Neural cell (in vitro differentiated cells): ENCODE data around the gene ESYT2. TPM values are rescaled to one million over a fixed set of nuclear protein-coding genes. Genes with fewer than 3 reads are reported as not detected.

ENCODE experiments used
- H2AFZ ChIP-seq: fragments of 200-600, 300-800 bp; sonication (generic), shearing (Covaris generic); 2 replicates; pipeline ENCODE4 v1.6.0; 2014; ENCODE audit warnings: low read depth, mild to moderate bottlenecking, antibody characterized with exemption, low read length, moderate library complexity
- H3F3A ChIP-seq: fragments of 200-600 bp; shearing (Covaris generic); 2 replicates; pipeline ENCODE4 v1.6.1; 2016; ENCODE audit warnings: mild to moderate bottlenecking, moderate library complexity, mixed read lengths, antibody characterized with exemption, low read length; ENCODE audit not compliant: insufficient read depth, poor library complexity, severe bottlenecking
- H3K27ac ChIP-seq: fragments of 200-600, 300-800 bp; sonication (generic), shearing (Covaris generic); 2 replicates; pipeline ENCODE4 v1.5.1; 2014; ENCODE audit warnings: mild to moderate bottlenecking, low read length, moderate library complexity
- H3K27me3 ChIP-seq: fragments of 300-800, 200-600 bp; sonication (generic), shearing (Covaris generic); 2 replicates; pipeline ENCODE4 v1.6.0; 2014; ENCODE audit warnings: mild to moderate bottlenecking, low read depth, low read length, moderate library complexity; ENCODE audit not compliant: insufficient read depth
- H3K36me3 ChIP-seq: fragments of 300-800, 200-600 bp; sonication (generic), shearing (Covaris generic); 2 replicates; pipeline ENCODE4 v1.5.1; 2014; ENCODE audit warnings: mild to moderate bottlenecking, antibody characterized with exemption, low read length, moderate library complexity; ENCODE audit not compliant: insufficient read depth
- H3K4me2 ChIP-seq: fragments of 300-800, 200-600 bp; sonication (generic), shearing (Covaris generic); 2 replicates; pipeline ENCODE4 v1.6.0; 2014; ENCODE audit warnings: mild to moderate bottlenecking, low read length
- H3K4me3 ChIP-seq: fragments of 300-800, 200-600 bp; sonication (generic), shearing (Covaris generic); 2 replicates; pipeline ENCODE4 v1.5.1; 2014; ENCODE audit warnings: mild to moderate bottlenecking, low read length, moderate library complexity
- H3K79me2 ChIP-seq: fragments of 200-600 bp; shearing (Covaris generic); replicated peaks from 2 replicates; pipeline ENCODE4 v1.6.0; 2014; ENCODE audit warnings: mild to moderate bottlenecking, low read length, moderate library complexity; ENCODE audit not compliant: insufficient read depth
- H3K9ac ChIP-seq: fragments of 300-800, 200-600 bp; sonication (generic), shearing (Covaris generic); 2 replicates; pipeline ENCODE4 v1.6.1; 2016; ENCODE audit warnings: mild to moderate bottlenecking, low read length, mixed read lengths
- H3K9me2 ChIP-seq: fragments of 200-600 bp; shearing (Covaris generic); 2 replicates; pipeline ENCODE4 v1.6.1; 2016; ENCODE audit warnings: mild to moderate bottlenecking, low read length, mixed read lengths; ENCODE audit not compliant: insufficient read depth
- H3K9me3 ChIP-seq: fragments of 200-600, 300-800 bp; sonication (generic), shearing (Covaris generic); 2 replicates; pipeline ENCODE4 v1.6.1; 2016; ENCODE audit warnings: mild to moderate bottlenecking, mixed run types, low read length, moderate library complexity, mixed read lengths
- H4K20me1 ChIP-seq: fragments of 200-600 bp; shearing (Covaris generic); 2 replicates; pipeline ENCODE4 v1.6.1; 2016; ENCODE audit warnings: mild to moderate bottlenecking, mixed run types; ENCODE audit not compliant: insufficient read depth
- CTCF ChIP-seq: fragments of 450-650 bp; IDR thresholded peaks from 2 replicates; pipeline ENCODE4 v1.5.1; 2014; ENCODE audit warnings: antibody characterized with exemption, mild to moderate bottlenecking, moderate library complexity; ENCODE audit not compliant: poor library complexity, severe bottlenecking
- EP300 ChIP-seq: fragments of 450-650 bp; conservative IDR thresholded peaks from 2 replicates; pipeline ENCODE4 v1.6.1; 2014; ENCODE audit warnings: antibody characterized with exemption, mild to moderate bottlenecking, moderate library complexity; ENCODE audit not compliant: poor library complexity, severe bottlenecking
- EZH2 ChIP-seq: fragments of 200-600, 300-800 bp; shearing (Covaris generic), sonication (generic); IDR thresholded peaks from 2 replicates; pipeline ENCODE4 v1.6.1; 2014; ENCODE audit warnings: antibody characterized with exemption, low read length, borderline replicate concordance, mild to moderate bottlenecking; ENCODE audit not compliant: insufficient read depth, poor library complexity, severe bottlenecking
- MXI1 ChIP-seq: fragments of 450-650 bp; conservative IDR thresholded peaks from 2 replicates; pipeline ENCODE4 v1.6.1; 2014; ENCODE audit warnings: antibody characterized with exemption, mild to moderate bottlenecking; ENCODE audit not compliant: poor library complexity, severe bottlenecking
- POLR2AphosphoS5 ChIP-seq: IDR thresholded peaks from 2 replicates; pipeline ENCODE4 v1.6.1; 2012
- RAD21 ChIP-seq: fragments of 450-650 bp; conservative IDR thresholded peaks from 2 replicates; pipeline ENCODE4 v1.6.1; 2014; ENCODE audit warnings: antibody characterized with exemption, mild to moderate bottlenecking, moderate library complexity
- SMC3 ChIP-seq: fragments of 450-650 bp; conservative IDR thresholded peaks from 2 replicates; pipeline ENCODE4 v1.6.1; 2014; ENCODE audit warnings: antibody characterized with exemption, mild to moderate bottlenecking, moderate library complexity; ENCODE audit not compliant: poor library complexity
- TAF1 ChIP-seq: IDR thresholded peaks from 2 replicates; pipeline ENCODE4 v1.6.1; 2012; ENCODE audit warnings: low read depth
- polyA plus RNA-seq: library from polyadenylated mRNA; depleted of rRNA; stranded (reverse); fragments of >200 nt; gene quantifications from 2 replicates; pipeline ENCODE4 v1.2.3, GENCODE V29; 2014
- TF ChIP-seq, protein P1 (sequence below): IDR thresholded peaks from 2 replicates; pipeline ENCODE4 v1.6.1; 2012; ENCODE audit warnings: borderline replicate concordance

The ESYT2 gene
- polyA plus RNA-seq, 1 donor from 2014 or later: 23.8 TPM

DNA sequence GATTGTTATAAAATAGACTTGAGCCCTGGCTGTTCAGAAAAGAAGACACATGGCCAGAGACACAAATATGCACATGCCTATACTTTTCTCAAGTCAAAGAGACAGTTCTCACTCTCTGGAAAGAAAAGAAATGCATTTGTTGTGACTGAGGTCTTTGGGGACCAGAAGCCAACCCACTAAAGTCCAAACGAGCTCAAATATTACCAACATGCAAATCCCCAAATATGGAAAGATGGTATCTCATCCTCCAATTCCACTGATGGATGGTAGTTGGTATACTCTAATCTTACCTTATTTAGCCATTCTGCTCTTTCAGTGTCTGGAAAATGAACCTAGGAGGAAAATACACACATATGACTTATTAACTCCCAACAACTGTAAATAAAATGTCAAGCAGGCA lies 30.6 kb downstream of the ESYT2 start:
- no peak for TF ChIP-seq RAD21
- no peak for TF ChIP-seq EP300
- Histone ChIP-seq H4K20me1 (no peaks in the 10 kb centered on the region), H3K9me2 (no peaks in the 10 kb centered on the region)

GRCh38 chr7:158796667-158797066 lies 32.6 kb downstream of the ESYT2 start:
- Histone ChIP-seq H3K27me3 (no peaks in the 10 kb centered on the region), H3F3A (no peaks in the 10 kb centered on the region), H3K9me2 (no peaks in the 10 kb centered on the region), H3K36me3 (peaks cover 12% of the 10 kb centered on the region), H3K27ac (no peak overlapping the region), H4K20me1 (no peaks in the 10 kb centered on the region), H3K9ac (no peak overlapping the region), H3K9me3 (no peaks in the 10 kb centered on the region), H2AFZ (no peak overlapping the region), H3K4me2 (no peak overlapping the region), H3K79me2 (no peaks in the 10 kb centered on the region), H3K4me3 (no peak overlapping the region)
- TF ChIP-seq POLR2AphosphoS5: no peak

More for the DNA sequence above, 30.6 kb downstream of the ESYT2 start:
- H3K9me3 ChIP-seq: no peaks in the 10 kb centered on the region
- no peak overlapping the region for H3K4me3 ChIP-seq
- peaks cover 4% of the 10 kb centered on the region for H3K79me2 ChIP-seq
- H3K9ac ChIP-seq: no peak overlapping the region
- H3K36me3 ChIP-seq: peaks cover 10% of the 10 kb centered on the region
- H2AFZ ChIP-seq: no peak overlapping the region
- no peaks in the 10 kb centered on the region for H3K27me3 ChIP-seq
- no peaks in the 10 kb centered on the region for H3F3A ChIP-seq
- H3K4me2 ChIP-seq: no peak overlapping the region
- H3K27ac ChIP-seq: no peak overlapping the region

DNA sequence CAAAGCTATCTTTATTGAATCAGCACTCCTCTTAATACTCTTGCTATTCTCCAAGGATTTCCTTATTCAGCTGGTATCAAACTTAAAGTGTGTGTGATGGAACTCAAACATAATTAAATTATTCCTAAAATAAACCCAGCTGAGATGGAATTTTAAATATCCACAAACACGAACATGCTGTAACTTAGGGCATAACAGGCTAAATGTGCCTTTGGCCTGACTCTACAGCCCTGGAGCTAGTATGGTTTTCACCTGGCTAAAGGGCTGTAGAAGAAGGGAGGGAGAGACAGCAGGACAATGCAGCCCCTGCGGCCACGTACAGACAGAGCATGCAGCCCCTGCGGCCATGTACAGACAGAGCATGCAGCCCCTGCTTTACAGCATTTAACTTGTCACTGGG lies 34.0 kb downstream of the ESYT2 start:
- Histone ChIP-seq H3K27ac (no peak overlapping the region), H3K4me2 (no peak overlapping the region), H3K9ac (no peak overlapping the region), H3K79me2 (no peaks in the 10 kb centered on the region), H3K9me2 (no peaks in the 10 kb centered on the region), H3F3A (no peaks in the 10 kb centered on the region), H3K36me3 (peaks cover 17% of the 10 kb centered on the region), H3K9me3 (no peaks in the 10 kb centered on the region), H3K4me3 (no peak overlapping the region), H4K20me1 (no peaks in the 10 kb centered on the region), H3K27me3 (no peaks in the 10 kb centered on the region), H2AFZ (no peak overlapping the region)
- no peak for TF ChIP-seq SMC3
- TF ChIP-seq MXI1: no peak
- no peak for TF ChIP-seq EZH2

DNA sequence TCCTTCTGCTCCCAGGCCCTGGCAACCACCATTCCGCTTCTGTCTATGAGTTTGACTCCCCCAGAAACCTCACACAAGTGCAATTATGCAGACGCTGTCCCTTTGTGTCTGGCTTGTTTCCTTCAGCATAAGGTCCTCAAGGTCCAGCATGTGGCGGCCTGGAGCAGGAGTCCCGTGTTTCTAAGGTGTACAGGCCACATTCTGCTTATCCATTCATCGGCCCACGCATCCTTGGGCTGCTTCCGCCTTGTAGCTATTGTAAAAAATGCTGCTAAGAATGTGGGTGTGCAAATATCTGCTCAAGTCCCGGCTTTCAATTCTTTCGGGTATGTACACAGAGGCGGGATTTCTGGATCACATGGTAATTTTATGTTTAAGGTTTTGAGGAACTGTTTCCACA lies 38.2 kb downstream of the ESYT2 start:
- H3K79me2 ChIP-seq: no peaks in the 10 kb centered on the region
- no peak overlapping the region for H3K4me2 ChIP-seq
- H3K9me2 ChIP-seq: no peaks in the 10 kb centered on the region
- no peaks in the 10 kb centered on the region for H4K20me1 ChIP-seq
- no peaks in the 10 kb centered on the region for H3K9me3 ChIP-seq
- H3F3A ChIP-seq: no peaks in the 10 kb centered on the region
- no peak overlapping the region for H3K9ac ChIP-seq
- TF ChIP-seq EP300 (no peak), RAD21 (no peak), SMC3 (no peak), MXI1 (no peak), POLR2AphosphoS5 (no peak), EZH2 (no peak), TAF1 (no peak), CTCF (no peak)
- TF ChIP-seq, protein P1, sequence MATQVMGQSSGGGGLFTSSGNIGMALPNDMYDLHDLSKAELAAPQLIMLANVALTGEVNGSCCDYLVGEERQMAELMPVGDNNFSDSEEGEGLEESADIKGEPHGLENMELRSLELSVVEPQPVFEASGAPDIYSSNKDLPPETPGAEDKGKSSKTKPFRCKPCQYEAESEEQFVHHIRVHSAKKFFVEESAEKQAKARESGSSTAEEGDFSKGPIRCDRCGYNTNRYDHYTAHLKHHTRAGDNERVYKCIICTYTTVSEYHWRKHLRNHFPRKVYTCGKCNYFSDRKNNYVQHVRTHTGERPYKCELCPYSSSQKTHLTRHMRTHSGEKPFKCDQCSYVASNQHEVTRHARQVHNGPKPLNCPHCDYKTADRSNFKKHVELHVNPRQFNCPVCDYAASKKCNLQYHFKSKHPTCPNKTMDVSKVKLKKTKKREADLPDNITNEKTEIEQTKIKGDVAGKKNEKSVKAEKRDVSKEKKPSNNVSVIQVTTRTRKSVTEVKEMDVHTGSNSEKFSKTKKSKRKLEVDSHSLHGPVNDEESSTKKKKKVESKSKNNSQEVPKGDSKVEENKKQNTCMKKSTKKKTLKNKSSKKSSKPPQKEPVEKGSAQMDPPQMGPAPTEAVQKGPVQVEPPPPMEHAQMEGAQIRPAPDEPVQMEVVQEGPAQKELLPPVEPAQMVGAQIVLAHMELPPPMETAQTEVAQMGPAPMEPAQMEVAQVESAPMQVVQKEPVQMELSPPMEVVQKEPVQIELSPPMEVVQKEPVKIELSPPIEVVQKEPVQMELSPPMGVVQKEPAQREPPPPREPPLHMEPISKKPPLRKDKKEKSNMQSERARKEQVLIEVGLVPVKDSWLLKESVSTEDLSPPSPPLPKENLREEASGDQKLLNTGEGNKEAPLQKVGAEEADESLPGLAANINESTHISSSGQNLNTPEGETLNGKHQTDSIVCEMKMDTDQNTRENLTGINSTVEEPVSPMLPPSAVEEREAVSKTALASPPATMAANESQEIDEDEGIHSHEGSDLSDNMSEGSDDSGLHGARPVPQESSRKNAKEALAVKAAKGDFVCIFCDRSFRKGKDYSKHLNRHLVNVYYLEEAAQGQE: no peak
- H3K36me3 ChIP-seq: peaks cover 12% of the 10 kb centered on the region
- H3K27me3 ChIP-seq: no peaks in the 10 kb centered on the region
- no peak overlapping the region for H3K4me3 ChIP-seq
- no peak overlapping the region for H2AFZ ChIP-seq
- no peak overlapping the region for H3K27ac ChIP-seq
